Measurements from ENCODE around the gene GPN2. TPM values are rescaled to one million over a fixed set of nuclear protein-coding genes. Genes with fewer than 3 reads are reported as not detected.

Gene GPN2
- total RNA-seq, 1 experiment from 2014 or later: 23.4 TPM

DNA sequence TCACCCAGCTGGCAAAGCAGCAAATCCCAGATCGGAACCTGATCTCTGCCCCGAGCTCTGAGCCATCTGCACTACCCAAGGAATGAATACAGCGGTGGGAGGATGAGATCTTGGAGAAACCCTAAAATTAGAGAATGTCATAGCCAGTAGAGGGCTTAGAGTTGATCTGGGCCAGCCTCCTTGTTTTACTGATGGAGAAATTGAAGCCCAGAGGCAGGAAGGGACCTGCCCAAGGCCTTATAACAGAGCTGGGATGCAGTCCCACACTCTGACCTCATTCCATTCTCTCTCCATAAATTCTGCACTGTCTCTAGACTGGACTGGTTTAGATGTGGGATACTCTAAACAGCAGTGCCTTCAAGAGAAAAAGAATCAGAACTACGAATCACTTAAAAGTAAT is 31.9 kb downstream of the GPN2 start:
- Mint-ChIP-seq H3K4me3 (ENCODE audit: low read depth, unreplicated experiment) (no peak overlapping the region), H3K36me3 (ENCODE audit: insufficient read depth, unreplicated experiment) (peaks cover 12% of the 10 kb centered on the region), H3K9me3 (ENCODE audit: low read depth, unreplicated experiment) (no peaks in the 10 kb centered on the region), H3K27ac (ENCODE audit: unreplicated experiment) (no peak overlapping the region), H3K27me3 (ENCODE audit: unreplicated experiment) (no peaks in the 10 kb centered on the region), H3K4me1 (ENCODE audit: low read depth, unreplicated experiment) (peaks cover 24% of the 10 kb centered on the region)
- intact Hi-C loops (cut with micrococcal nuclease; ENCODE audit: unreplicated experiment): no loop called here
- BruUV-seq (replicated peaks): no TSS peak
- TF ChIP-seq, protein P1, sequence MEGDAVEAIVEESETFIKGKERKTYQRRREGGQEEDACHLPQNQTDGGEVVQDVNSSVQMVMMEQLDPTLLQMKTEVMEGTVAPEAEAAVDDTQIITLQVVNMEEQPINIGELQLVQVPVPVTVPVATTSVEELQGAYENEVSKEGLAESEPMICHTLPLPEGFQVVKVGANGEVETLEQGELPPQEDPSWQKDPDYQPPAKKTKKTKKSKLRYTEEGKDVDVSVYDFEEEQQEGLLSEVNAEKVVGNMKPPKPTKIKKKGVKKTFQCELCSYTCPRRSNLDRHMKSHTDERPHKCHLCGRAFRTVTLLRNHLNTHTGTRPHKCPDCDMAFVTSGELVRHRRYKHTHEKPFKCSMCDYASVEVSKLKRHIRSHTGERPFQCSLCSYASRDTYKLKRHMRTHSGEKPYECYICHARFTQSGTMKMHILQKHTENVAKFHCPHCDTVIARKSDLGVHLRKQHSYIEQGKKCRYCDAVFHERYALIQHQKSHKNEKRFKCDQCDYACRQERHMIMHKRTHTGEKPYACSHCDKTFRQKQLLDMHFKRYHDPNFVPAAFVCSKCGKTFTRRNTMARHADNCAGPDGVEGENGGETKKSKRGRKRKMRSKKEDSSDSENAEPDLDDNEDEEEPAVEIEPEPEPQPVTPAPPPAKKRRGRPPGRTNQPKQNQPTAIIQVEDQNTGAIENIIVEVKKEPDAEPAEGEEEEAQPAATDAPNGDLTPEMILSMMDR (IDR thresholded peaks at IDR 0.05; ENCODE audit: unreplicated experiment): no peak
- no peak for DNase-seq
- CTCF ChIA-PET: no interaction called here

DNA sequence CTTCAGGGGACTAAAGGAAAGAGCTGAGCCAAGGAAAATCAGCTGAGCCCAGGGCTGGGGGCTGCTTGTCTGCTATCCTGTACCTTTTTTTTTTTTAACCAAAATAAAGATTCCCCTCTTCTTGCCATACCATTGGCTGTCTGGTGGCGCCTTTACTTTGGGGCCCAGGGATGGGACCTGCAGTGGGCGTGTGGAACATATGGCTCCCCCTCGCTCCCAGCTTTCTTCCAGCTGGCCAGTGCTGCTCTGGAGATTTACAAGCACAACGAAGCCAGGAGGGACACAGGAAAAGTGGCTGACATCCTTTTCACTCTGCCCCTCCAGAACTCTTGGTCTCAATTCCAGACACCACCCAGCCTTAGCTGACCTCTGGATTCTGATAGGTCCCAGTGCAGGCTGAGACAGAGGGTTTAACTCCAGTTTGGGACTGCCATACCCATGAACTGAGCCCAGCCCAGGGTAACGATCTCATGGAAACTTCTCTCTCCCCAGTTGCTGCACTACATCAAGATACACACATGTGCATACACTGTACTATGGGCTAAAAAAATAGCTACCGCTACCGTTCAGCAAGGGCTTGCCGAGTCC is 32.5 kb downstream of the GPN2 start:
- CTCF ChIA-PET: no interaction called here
- no peak for DNase-seq
- intact Hi-C loops (cut with micrococcal nuclease; ENCODE audit: unreplicated experiment): no loop called here
- Mint-ChIP-seq H3K27me3 (ENCODE audit: unreplicated experiment) (no peaks in the 10 kb centered on the region), H3K36me3 (ENCODE audit: insufficient read depth, unreplicated experiment) (peaks cover 6% of the 10 kb centered on the region), H3K4me3 (ENCODE audit: low read depth, unreplicated experiment) (no peak overlapping the region), H3K27ac (ENCODE audit: unreplicated experiment) (no peak overlapping the region), H3K9me3 (ENCODE audit: low read depth, unreplicated experiment) (no peaks in the 10 kb centered on the region), H3K4me1 (ENCODE audit: low read depth, unreplicated experiment) (peaks cover 18% of the 10 kb centered on the region)
- TF ChIP-seq, protein P1 (IDR thresholded peaks at IDR 0.05; ENCODE audit: unreplicated experiment): no peak
- BruUV-seq (replicated peaks): no TSS peak

DNA sequence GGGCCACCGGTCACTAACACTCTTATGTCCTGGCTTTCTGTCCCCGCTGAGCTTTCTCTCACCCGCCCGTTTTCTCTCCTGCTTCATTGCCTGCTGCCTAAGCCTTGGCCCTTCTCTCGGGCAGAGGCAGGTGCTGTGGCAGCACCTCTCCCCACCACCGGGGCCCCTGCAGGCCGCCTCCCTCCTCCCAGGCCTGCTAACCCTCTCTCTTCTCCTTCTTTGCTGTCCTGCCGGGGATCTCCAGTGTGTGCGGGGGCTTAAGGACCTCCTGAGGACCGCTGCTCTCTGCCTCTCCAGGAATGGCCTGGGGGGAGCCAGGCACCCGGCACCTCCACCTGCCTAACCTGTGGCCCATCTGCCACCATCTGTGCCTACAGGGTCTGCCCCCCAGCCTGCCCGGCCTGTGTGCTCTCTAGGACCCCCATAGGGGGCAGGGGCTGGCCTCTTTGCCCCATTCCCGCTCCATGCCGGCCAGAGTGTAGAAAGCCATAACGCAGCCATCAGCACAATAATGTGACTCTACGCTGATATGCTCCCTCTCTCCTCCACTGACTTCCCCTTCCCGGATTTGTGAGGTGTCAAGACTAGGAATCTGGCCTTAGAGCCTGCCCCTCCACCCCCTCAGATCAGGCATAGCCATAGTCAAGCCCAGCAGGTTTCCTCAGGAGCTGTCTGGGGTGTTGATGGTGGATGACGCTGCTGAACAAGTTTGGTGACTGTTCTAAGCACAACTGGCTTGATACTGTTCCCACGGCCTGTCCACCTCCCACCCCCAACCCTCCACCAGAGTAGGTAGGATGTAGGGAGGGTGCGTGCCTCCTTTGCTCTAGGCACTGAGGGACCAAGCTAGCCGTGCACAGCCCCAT is 33.2 kb downstream of the GPN2 start:
- no peaks in the 10 kb centered on the region for H3K36me3 Mint-ChIP-seq (ENCODE audit: insufficient read depth, unreplicated experiment)
- BruUV-seq (replicated peaks): no TSS peak

DNA sequence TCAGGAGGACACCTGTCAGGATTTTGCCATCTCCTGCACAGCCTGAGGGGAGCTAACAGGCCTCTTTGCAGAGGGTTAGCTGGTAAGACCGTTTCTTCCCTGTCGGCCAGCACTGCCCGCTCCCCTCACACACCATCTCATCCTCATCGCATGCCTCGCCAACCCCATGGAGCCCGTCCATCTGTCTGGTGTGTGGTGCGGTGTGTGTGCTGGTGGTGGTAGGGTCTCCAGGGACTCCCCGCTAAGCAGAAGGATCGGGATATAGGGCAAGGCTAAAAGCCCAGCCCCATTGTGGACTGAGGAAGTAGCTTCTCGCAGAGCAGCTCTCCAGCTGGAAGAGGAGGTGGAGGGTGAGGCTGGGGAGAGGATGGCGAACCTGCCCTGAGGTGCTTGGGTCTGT is 33.9 kb downstream of the GPN2 start:
- Mint-ChIP-seq H3K4me3 (ENCODE audit: low read depth, unreplicated experiment) (no peak overlapping the region), H3K27me3 (ENCODE audit: unreplicated experiment) (no peaks in the 10 kb centered on the region), H3K4me1 (ENCODE audit: low read depth, unreplicated experiment) (peaks cover 4% of the 10 kb centered on the region), H3K9me3 (ENCODE audit: low read depth, unreplicated experiment) (no peaks in the 10 kb centered on the region), H3K36me3 (ENCODE audit: insufficient read depth, unreplicated experiment) (no peaks in the 10 kb centered on the region), H3K27ac (ENCODE audit: unreplicated experiment) (no peak overlapping the region)
- TF ChIP-seq, protein P1 (IDR thresholded peaks at IDR 0.05; ENCODE audit: unreplicated experiment): no peak
- intact Hi-C loops (cut with micrococcal nuclease; ENCODE audit: unreplicated experiment): no loop called here
- CTCF ChIA-PET: no interaction called here
- BruUV-seq (replicated peaks): no TSS peak
- no peak for DNase-seq

More for the DNA sequence above, 33.2 kb downstream of the GPN2 start:
- CTCF ChIA-PET: no interaction called here
- Mint-ChIP-seq H3K27me3 (ENCODE audit: unreplicated experiment) (no peaks in the 10 kb centered on the region), H3K9me3 (ENCODE audit: low read depth, unreplicated experiment) (no peaks in the 10 kb centered on the region), H3K4me1 (ENCODE audit: low read depth, unreplicated experiment) (peaks cover 11% of the 10 kb centered on the region), H3K4me3 (ENCODE audit: low read depth, unreplicated experiment) (no peak overlapping the region), H3K27ac (ENCODE audit: unreplicated experiment) (no peak overlapping the region)
- TF ChIP-seq, protein P1 (IDR thresholded peaks at IDR 0.05; ENCODE audit: unreplicated experiment): no peak
- intact Hi-C loops (cut with micrococcal nuclease; ENCODE audit: unreplicated experiment): no loop called here
- no peak for DNase-seq

All from Calu3 (cell line).